ENCODE measurements around the gene PTPN13. TPM values are rescaled to one million over a fixed set of nuclear protein-coding genes. Genes with fewer than 3 reads are reported as not detected.

Gene PTPN13
- total RNA-seq, 2 donors from 2014 or later, result 6.2 to 12.1 TPM

DNA sequence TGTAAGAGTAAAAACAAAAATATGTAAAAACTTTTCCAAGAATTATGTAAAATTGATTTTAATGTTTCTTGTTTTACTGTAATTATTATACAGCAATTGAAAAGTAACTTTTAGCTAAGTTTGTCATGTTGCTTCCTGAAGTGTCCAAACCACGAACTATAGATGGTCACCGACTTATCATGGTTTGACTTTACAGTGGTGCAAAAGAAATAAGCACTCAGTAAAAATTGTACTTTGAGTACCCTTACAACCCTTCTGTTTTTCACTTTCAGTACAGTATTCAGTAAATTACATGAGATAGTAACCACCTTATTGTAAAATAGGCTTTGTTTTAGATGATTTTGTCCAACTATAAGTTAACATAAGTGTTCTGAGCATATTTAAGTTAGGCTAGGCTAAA, 161.3 kb downstream of the PTPN13 start:
- Histone ChIP-seq H3K4me3 (no peak overlapping the region), H3K9me3 (no peaks in the 10 kb centered on the region), H3K4me1 (no peaks in the 10 kb centered on the region), H3K27me3 (no peaks in the 10 kb centered on the region), H3K27ac (no peak overlapping the region), H3K36me3 (no peaks in the 10 kb centered on the region)
- TF ChIP-seq, protein P1, sequence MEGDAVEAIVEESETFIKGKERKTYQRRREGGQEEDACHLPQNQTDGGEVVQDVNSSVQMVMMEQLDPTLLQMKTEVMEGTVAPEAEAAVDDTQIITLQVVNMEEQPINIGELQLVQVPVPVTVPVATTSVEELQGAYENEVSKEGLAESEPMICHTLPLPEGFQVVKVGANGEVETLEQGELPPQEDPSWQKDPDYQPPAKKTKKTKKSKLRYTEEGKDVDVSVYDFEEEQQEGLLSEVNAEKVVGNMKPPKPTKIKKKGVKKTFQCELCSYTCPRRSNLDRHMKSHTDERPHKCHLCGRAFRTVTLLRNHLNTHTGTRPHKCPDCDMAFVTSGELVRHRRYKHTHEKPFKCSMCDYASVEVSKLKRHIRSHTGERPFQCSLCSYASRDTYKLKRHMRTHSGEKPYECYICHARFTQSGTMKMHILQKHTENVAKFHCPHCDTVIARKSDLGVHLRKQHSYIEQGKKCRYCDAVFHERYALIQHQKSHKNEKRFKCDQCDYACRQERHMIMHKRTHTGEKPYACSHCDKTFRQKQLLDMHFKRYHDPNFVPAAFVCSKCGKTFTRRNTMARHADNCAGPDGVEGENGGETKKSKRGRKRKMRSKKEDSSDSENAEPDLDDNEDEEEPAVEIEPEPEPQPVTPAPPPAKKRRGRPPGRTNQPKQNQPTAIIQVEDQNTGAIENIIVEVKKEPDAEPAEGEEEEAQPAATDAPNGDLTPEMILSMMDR (IDR thresholded peaks at IDR 0.05), result no peak
- no peak for DNase-seq (ENCODE audit: low spot score)

DNA sequence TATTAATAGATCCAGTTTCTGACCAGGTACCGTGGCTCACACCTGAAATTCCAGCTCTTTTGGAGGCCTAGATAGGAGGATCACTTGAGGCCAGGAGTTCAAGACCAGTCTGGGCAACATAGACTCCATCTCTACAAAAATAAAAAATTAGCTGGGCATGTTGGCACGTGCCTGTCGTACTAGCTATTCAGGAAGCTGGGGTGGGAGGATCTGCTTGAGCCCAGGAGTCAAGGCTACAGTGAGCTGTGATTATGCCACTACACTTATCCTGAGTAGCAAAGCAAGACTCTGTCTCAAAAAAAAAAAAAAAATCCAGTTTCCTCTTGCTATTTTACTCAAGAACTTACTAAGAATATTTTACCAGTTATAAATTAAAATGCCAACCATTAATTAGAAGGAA, 163.4 kb downstream of the PTPN13 start:
- TF ChIP-seq, protein P1 (IDR thresholded peaks at IDR 0.05), result no peak
- no peak for DNase-seq (ENCODE audit: low spot score)

DNA sequence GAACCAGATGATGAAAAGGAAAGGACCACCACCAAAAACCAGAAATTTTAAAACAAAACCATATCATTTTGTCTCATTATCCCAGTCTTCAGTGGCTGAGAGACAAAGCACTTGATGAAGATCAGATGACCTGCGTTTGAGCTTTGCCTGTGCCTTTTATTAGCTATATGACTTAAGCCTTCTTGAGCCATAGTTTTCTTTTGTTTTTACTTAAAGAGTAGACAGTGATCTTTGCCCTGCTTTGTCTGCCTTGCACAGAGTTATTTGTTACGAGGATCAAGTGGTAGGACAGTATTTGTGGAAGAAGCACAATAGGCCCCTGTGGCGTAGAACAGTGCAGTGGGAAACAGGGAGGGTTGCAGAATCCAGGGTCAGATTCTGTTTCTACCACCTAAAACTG, 165.2 kb downstream of the PTPN13 start:
- no peaks in the 10 kb centered on the region for H3K9me3 ChIP-seq
- no peak overlapping the region for H3K4me3 ChIP-seq

More for the DNA sequence above, 163.4 kb downstream of the PTPN13 start:
- no peaks in the 10 kb centered on the region for H3K27me3 ChIP-seq
- H3K9me3 ChIP-seq, result no peaks in the 10 kb centered on the region
- no peak overlapping the region for H3K27ac ChIP-seq
- no peak overlapping the region for H3K4me3 ChIP-seq
- H3K36me3 ChIP-seq, result no peaks in the 10 kb centered on the region
- no peaks in the 10 kb centered on the region for H3K4me1 ChIP-seq

DNA sequence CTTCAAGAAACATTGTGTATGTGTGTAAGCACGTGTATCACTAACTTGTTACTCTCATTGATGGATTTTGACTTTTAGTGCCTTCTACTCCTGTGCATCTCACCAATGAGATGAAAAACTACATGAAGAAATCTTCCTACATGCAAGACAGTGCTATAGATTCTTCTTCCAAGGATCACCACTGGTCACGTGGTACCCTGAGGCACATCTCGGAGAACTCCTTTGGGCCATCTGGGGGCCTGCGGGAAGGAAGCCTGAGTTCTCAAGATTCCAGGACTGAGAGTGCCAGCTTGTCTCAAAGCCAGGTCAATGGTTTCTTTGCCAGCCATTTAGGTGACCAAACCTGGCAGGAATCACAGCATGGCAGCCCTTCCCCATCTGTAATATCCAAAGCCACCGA, 168.5 kb downstream of the PTPN13 start:
- Histone ChIP-seq H3K4me1 (no peaks in the 10 kb centered on the region), H3K27ac (no peak overlapping the region), H3K4me3 (no peak overlapping the region), H3K27me3 (no peaks in the 10 kb centered on the region), H3K36me3 (peaks cover 4% of the 10 kb centered on the region), H3K9me3 (no peaks in the 10 kb centered on the region)
- DNase-seq (ENCODE audit: low spot score), result no peak
- TF ChIP-seq, protein P1 (IDR thresholded peaks at IDR 0.05), result no peak

More for the DNA sequence above, 165.2 kb downstream of the PTPN13 start:
- no peaks in the 10 kb centered on the region for H3K27me3 ChIP-seq
- DNase-seq (ENCODE audit: low spot score), result no peak
- H3K27ac ChIP-seq, result no peak overlapping the region
- no peaks in the 10 kb centered on the region for H3K36me3 ChIP-seq
- no peaks in the 10 kb centered on the region for H3K4me1 ChIP-seq
- TF ChIP-seq, protein P1 (IDR thresholded peaks at IDR 0.05), result no peak

DNA sequence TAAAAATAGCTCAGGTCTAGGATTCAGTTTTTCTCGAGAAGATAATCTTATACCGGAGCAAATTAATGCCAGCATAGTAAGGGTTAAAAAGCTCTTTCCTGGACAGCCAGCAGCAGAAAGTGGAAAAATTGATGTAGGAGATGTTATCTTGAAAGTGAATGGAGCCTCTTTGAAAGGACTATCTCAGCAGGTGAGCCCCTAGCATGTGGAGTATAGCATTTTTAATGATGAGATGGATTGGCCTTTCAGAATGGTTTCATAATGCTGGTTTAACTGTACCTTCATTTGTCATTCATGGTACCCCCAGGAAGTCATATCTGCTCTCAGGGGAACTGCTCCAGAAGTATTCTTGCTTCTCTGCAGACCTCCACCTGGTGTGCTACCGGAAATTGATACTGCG, 175.7 kb downstream of the PTPN13 start:
- Histone ChIP-seq H3K36me3 (peaks cover 20% of the 10 kb centered on the region), H3K4me1 (no peaks in the 10 kb centered on the region), H3K27ac (no peak overlapping the region), H3K4me3 (no peak overlapping the region), H3K27me3 (no peaks in the 10 kb centered on the region), H3K9me3 (no peaks in the 10 kb centered on the region)
- DNase-seq (ENCODE audit: low spot score), result no peak
- TF ChIP-seq, protein P1 (IDR thresholded peaks at IDR 0.05), result no peak

DNA sequence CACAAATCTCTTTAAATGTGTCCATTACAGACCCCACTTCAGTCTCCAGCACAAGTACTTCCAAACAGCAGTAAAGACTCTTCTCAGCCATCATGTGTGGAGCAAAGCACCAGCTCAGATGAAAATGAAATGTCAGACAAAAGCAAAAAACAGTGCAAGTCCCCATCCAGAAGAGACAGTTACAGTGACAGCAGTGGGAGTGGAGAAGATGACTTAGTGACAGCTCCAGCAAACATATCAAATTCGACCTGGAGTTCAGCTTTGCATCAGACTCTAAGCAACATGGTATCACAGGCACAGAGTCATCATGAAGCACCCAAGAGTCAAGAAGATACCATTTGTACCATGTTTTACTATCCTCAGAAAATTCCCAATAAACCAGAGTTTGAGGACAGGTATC, 177.0 kb downstream of the PTPN13 start:
- TF ChIP-seq, protein P1 (IDR thresholded peaks at IDR 0.05), result no peak
- Histone ChIP-seq H3K9me3 (no peaks in the 10 kb centered on the region), H3K36me3 (peaks cover 20% of the 10 kb centered on the region), H3K4me1 (no peaks in the 10 kb centered on the region), H3K27me3 (no peaks in the 10 kb centered on the region), H3K27ac (no peak overlapping the region), H3K4me3 (no peak overlapping the region)
- DNase-seq (ENCODE audit: low spot score), result no peak

Measured in right atrium auricular region (tissue), 2 donors.